GM12873 (cell line): ENCODE data around the gene SLC1A1.

ENCODE experiments used
- CTCF ChIP-seq: IDR thresholded peaks from 2 replicates; pipeline ENCODE4 v1.5.1; 2012; ENCODE audit warnings: low read depth, mild to moderate bottlenecking, moderate library complexity, low read length, control low read depth; ENCODE audit not compliant: insufficient read depth; ENCODE audit errors: missing control alignments

SLC1A1 gene

DNA sequence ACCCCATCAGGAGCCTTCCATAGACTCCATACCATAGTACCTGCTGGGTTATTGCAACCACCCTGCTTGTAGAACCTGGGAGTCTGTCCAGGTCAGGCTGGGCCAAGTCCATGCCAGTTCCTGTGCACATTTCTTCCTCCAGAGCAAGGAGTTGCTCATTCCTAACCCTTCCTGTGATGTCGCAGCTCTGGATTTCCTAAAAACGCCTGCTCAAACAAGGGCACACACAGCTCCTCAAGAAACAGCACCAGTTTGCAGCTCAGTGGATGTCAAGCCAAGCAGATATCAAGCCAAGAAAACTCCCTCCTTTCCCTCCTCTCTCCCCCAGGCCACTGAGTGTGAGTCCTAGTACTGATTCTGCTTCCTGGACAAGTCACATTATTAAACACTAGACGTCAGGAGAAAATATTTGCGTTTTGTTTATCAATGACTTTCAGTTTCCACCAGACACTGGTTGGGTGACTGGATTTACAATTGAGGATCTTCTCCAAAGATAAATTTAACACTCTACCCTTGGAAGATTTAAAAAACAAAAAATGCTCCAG is 59.6 kb downstream of the SLC1A1 start:
- TF ChIP-seq CTCF = no peak

GRCh38 chr9:4550777-4551484 is 60.7 kb downstream of the SLC1A1 start:
- no peak for TF ChIP-seq CTCF

GRCh38 chr9:4553951-4554381 is 63.7 kb downstream of the SLC1A1 start:
- TF ChIP-seq CTCF = no peak

DNA sequence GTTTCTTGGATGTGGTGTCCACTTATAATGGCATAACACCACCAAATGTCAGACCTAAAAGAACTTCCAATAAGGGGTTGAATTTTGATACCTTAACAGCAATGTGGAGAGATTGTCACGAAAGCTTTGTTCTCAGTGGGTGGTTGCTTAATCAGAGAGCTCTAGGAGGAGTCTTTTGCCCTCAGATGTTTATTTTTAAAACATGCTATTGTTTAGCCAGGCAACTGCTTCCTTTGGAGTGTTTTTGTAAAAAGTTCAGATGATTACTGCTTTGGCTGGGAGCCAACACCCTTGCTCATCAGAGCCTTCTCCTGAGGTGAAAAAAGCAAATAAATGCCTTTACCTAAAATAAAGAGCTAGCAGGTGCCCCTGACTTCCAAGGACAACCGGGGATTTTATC is 65.0 kb downstream of the SLC1A1 start:
- no peak for TF ChIP-seq CTCF

DNA sequence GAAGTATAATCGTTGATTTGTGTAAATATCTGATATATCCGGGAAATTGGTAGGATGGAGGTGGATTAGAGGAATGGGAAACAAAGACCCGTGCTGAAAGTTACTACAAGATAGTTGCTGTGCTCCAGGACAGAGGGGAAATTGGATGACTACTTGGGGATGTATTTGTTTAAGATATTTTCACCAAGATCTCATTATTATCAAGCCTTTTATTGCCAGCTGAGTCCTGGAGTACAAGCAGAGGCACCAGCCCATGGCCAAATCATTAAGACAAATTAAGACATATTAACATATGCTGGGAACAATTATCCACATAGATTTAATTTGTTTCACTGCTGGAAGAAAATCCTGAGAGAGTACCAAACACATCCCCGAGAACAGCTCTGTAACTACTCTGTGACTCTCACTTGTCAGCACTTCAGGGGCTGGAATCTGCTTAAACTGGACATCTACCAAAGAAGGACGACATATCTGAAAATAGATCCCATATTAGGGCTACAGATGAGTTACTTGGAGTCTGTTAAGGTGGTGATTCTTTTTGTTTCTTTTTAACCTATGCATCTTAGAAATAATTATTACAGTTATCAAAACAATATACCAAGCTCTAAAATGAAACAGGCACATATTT is 68.2 kb downstream of the SLC1A1 start:
- no peak for TF ChIP-seq CTCF

DNA sequence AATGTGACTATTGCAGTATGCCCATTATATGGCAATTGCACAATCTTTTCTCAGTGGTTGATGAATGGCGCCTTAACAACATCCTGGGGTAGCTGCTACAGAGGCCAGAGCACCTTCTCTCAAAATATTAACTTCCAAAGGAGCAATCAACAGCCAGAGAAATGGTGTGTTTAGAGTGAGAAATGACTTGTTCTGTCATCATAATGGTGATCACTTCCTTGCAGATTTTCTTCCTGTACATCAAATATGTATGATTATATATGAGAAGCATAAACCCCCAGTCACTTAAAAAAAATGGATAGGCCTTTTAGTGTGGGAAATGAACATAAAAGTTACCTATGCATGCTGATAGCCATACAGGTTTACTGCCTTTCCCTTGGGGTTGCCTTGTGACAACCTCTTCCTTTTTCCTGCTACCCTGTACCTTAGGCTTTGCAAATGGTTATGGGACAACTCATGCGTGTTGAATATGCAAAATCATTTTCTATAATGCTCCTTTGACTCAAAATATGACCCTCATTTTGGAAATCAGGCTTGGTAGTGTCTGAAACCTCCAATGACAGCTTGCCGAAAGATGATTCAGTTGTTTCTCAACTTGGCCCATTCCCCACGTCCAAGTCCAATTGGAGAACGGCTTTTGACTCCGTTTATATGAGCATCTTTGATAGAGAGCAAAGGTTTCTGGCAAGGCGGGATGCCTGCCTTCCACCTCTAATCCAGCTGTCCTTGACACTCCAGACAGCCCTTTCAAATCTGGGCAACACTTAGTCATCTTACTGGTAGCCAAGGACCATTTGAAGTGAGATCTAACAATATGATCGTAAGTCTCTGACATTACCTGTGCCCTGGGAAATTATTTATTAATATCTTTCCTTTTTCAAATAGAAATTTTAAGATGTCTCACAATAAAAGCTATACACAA is 69.3 kb downstream of the SLC1A1 start:
- no peak for TF ChIP-seq CTCF

DNA sequence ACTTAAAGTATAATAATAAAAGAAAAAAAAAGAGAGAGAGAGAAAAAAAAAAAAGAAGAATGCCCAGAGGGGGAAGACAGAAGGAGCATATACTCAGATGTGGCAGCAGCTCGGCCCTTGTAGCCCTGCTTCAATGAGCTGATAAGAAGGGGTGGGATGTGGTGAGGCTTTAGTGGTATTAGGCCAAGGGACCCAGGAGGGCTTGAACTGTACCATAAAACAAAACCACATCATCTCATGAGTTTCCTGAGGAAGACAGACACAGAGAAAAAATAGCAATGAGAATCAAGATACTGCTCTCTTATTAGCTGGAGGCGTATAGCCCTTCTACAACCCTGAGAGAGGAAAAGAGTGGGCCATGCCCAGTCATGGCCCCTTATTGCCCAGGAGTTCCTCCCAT is 72.8 kb downstream of the SLC1A1 start:
- TF ChIP-seq CTCF = no peak
